ENCODE data around the gene DHX34. TPM values are rescaled to one million over a fixed set of nuclear protein-coding genes. Genes with fewer than 3 reads are reported as not detected.
"Not testable (repeated sequence)": the region's sequence is repeated elsewhere in the genome, so short reads cannot be mapped to it uniquely, and the experiment has no call there.

The DHX34 gene
- 10 to 100 TPM; 23.2 to 24.5 TPM for total RNA-seq
- 7.7 TPM for polyA plus RNA-seq

GRCh38 chr19:47348819-47349795 is at the start of gene DHX34:
DHX34 (plus strand) TSS chr19:47349315; CDS start chr19:47353031, 3,716 bp downstream.
- Mint-ChIP-seq H3K9me3 (no peaks in the 10 kb centered on the region), H3K4me3 (peak within 1 kb of the TSS; percentile 91 to 98 (median 96)), H3K36me3 (peaks cover 0 to 25% (median 7%) of the 10 kb centered on the region in 3 donors), H3K27me3 (peaks cover 0 to 5% of the 10 kb centered on the region in 2 donors), H3K27ac (peak within 1 kb of the TSS; percentile 81 to 98 (median 94)), H3K4me1 (peaks cover 32 to 48% (median 33%) of the 10 kb centered on the region in 3 donors)
- DNase-seq, result peak; percentile 98 to 100 (median 99)
- peaks cover 22% of the 10 kb centered on the region for H3K4me1 ChIP-seq (ENCODE audit: insufficient read depth, low read length)
- H3K36me3 ChIP-seq (ENCODE audit: insufficient read depth, low read length), result peaks cover 16% of the 10 kb centered on the region
- POLR2A ChIA-PET, result interaction anchor here (0.6 to 1.7 kb wide), 6 partner anchors 13 to 236 kb away, joined by 4 to 16 read pairs (median 6); partner anchors contain the start of genes INAFM1 and ZC3H4
- no peaks in the 10 kb centered on the region for H3K27me3 ChIP-seq (ENCODE audit: insufficient read depth, low read length, poor library complexity, severe bottlenecking)
- H3K4me3 ChIP-seq (ENCODE audit: low read length), result peak within 1 kb of the TSS; percentile 92
- CTCF ChIA-PET, result interaction anchor here (0.6 to 2.4 kb wide), 31 partner anchors 8 to 317 kb away, joined by 3 to 20 read pairs (median 4); partner anchors contain the start of genes CCDC9 and INAFM1
- peak within 1 kb of the TSS; percentile 73 for H3K27ac ChIP-seq (ENCODE audit: low read depth, low read length)
- H3K9me3 ChIP-seq (ENCODE audit: low read length), result no peaks in the 10 kb centered on the region

DNA sequence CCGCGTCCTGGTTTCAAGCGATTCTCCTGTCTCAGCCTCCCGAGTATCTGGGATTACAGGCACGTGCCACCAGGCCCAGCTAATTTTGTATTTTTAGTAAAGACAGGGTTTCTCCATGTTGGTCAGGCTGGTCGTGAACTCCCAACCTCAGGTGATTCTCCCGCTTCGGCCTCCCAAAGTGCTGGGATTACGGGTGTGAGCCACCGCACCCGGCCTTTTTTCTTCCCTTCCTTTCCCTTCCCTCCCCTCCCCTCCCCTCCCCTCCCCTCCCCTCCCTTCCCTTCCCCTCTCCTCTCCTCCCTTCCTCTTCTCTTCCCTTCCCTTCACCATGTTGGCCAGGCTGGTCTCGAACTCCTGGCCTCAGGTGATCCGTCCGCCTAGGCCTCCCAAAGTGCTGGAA is 48.2 kb upstream of the DHX34 start:
- CTCF ChIA-PET, result interaction anchor here (0.6 to 11.9 kb wide), 2 partner anchors 44 to 88 kb away, joined by 3 to 89 read pairs; no protein-coding TSS in a partner anchor
- not testable (repeated sequence) for H3K27ac Mint-ChIP-seq

GRCh38 chr19:47302249-47302648 is 46.9 kb upstream of the DHX34 start:
- H3K36me3 Mint-ChIP-seq, result no peaks in the 10 kb centered on the region
- DNase-seq, result no peak
- peaks cover 11 to 17% of the 10 kb centered on the region in 2 donors for H3K27me3 Mint-ChIP-seq
- Histone ChIP-seq H3K27me3 (ENCODE audit: insufficient read depth, low read length, poor library complexity, severe bottlenecking) (peaks cover 2% of the 10 kb centered on the region), H3K9me3 (ENCODE audit: low read length) (no peaks in the 10 kb centered on the region), H3K36me3 (ENCODE audit: insufficient read depth, low read length) (no peaks in the 10 kb centered on the region), H3K4me3 (ENCODE audit: low read length) (no peak overlapping the region), H3K27ac (ENCODE audit: low read depth, low read length) (no peak overlapping the region), H3K4me1 (ENCODE audit: insufficient read depth, low read length) (peaks cover 6% of the 10 kb centered on the region)
- POLR2A ChIA-PET, result no interaction called here
- H3K4me3 Mint-ChIP-seq, result no peak overlapping the region
- CTCF ChIA-PET, result no interaction called here
- H3K9me3 Mint-ChIP-seq, result no peaks in the 10 kb centered on the region
- no peak overlapping the region for H3K27ac Mint-ChIP-seq
- peaks cover 14 to 17% (median 15%) of the 10 kb centered on the region in 3 donors for H3K4me1 Mint-ChIP-seq

More for the DNA sequence above, 48.2 kb upstream of the DHX34 start:
- POLR2A ChIA-PET; H3K36me3 ChIP-seq (ENCODE audit: insufficient read depth, low read length); H3K27me3 Mint-ChIP-seq; H3K4me1 ChIP-seq (ENCODE audit: insufficient read depth, low read length); H3K4me3 Mint-ChIP-seq; H3K27ac ChIP-seq (ENCODE audit: low read depth, low read length); H3K36me3 Mint-ChIP-seq; H3K9me3 Mint-ChIP-seq; H3K9me3 ChIP-seq (ENCODE audit: low read length); DNase-seq; H3K27me3 ChIP-seq (ENCODE audit: insufficient read depth, low read length, poor library complexity, severe bottlenecking); H3K4me3 ChIP-seq (ENCODE audit: low read length): not testable (repeated sequence)
- peaks cover 18 to 25% (median 19%) of the 10 kb centered on the region in 3 donors for H3K4me1 Mint-ChIP-seq

GRCh38 chr19:47303966-47304365 is 45.1 kb upstream of the DHX34 start:
- POLR2A ChIA-PET, result no interaction called here

DNA sequence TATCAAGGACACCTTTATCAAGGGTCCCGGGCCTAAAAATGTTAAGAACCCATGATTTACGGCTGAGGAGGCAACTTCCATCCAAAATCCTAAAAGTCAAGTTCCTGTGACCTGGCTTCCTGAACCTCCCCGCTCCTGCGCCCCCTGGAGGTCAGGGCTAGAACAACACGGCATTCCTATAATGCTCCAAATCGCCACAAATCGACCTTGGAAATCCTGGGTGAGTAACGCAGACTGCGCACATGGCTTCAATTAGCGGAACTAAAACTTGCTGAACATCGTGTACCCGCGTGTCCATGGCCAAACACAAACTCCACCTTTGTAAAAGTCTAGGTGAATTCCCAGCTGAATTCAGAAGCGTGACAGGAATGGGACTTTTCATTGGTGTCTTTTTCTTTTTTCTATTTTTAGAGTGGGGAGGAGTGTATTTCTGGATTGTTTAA is 43.8 kb upstream of the DHX34 start:
- peak overlapping the region in 1 of 7 donors; percentile 29 for H3K4me3 Mint-ChIP-seq
- ChIA-PET CTCF (interaction anchor here (0.9 to 1.5 kb wide), 3 partner anchors 12 to 44 kb away, joined by 3 to 6 read pairs (median 4); partner anchors contain the start of gene DHX34), POLR2A (no interaction called here)
- peaks cover 6% of the 10 kb centered on the region for H3K4me1 ChIP-seq (ENCODE audit: insufficient read depth, low read length)
- H3K36me3 ChIP-seq (ENCODE audit: insufficient read depth, low read length), result no peaks in the 10 kb centered on the region
- H3K27ac ChIP-seq (ENCODE audit: low read depth, low read length), result no peak overlapping the region
- H3K9me3 ChIP-seq (ENCODE audit: low read length), result no peaks in the 10 kb centered on the region
- H3K4me3 ChIP-seq (ENCODE audit: low read length), result no peak overlapping the region
- H3K27ac Mint-ChIP-seq, result peak overlapping the region in 2 of 8 donors; percentile 1 to 92
- H3K36me3 Mint-ChIP-seq, result no peaks in the 10 kb centered on the region
- H3K4me1 Mint-ChIP-seq, result peaks cover 9 to 13% (median 11%) of the 10 kb centered on the region in 3 donors
- DNase-seq, result peak; percentile 32 to 70 (median 51)
- H3K9me3 Mint-ChIP-seq, result no peaks in the 10 kb centered on the region
- peaks cover 2% of the 10 kb centered on the region for H3K27me3 ChIP-seq (ENCODE audit: insufficient read depth, low read length, poor library complexity, severe bottlenecking)
- peaks cover 13 to 21% of the 10 kb centered on the region in 2 donors for H3K27me3 Mint-ChIP-seq

More at GRCh38 chr19:47303966-47304365, 45.1 kb upstream of the DHX34 start:
- Histone ChIP-seq H3K4me1 (ENCODE audit: insufficient read depth, low read length) (peaks cover 6% of the 10 kb centered on the region), H3K27me3 (ENCODE audit: insufficient read depth, low read length, poor library complexity, severe bottlenecking) (peaks cover 2% of the 10 kb centered on the region), H3K9me3 (ENCODE audit: low read length) (no peaks in the 10 kb centered on the region), H3K4me3 (ENCODE audit: low read length) (no peak overlapping the region), H3K36me3 (ENCODE audit: insufficient read depth, low read length) (no peaks in the 10 kb centered on the region), H3K27ac (ENCODE audit: low read depth, low read length) (no peak overlapping the region)
- H3K36me3 Mint-ChIP-seq, result no peaks in the 10 kb centered on the region
- H3K4me1 Mint-ChIP-seq, result peaks cover 14 to 17% (median 15%) of the 10 kb centered on the region in 3 donors
- CTCF ChIA-PET, result interaction anchor here (1.4 kb wide), 1 partner anchor 87 kb away, joined by 3 read pairs; no protein-coding TSS in a partner anchor
- peak overlapping the region in 1 of 7 donors; percentile 13 for H3K4me3 Mint-ChIP-seq
- no peaks in the 10 kb centered on the region for H3K9me3 Mint-ChIP-seq
- no peak overlapping the region for H3K27ac Mint-ChIP-seq
- DNase-seq, result no peak
- H3K27me3 Mint-ChIP-seq, result peaks cover 11 to 21% of the 10 kb centered on the region in 2 donors

- Mint-ChIP-seq H3K27me3 (peaks cover 15 to 25% of the 10 kb centered on the region in 2 donors), H3K4me1 (peaks cover 8 to 11% (median 10%) of the 10 kb centered on the region in 3 donors), H3K9me3 (no peaks in the 10 kb centered on the region), H3K27ac (peak overlapping the region in 1 of 8 donors; percentile 69), H3K36me3 (no peaks in the 10 kb centered on the region), H3K4me3 (no peak overlapping the region)
- ChIA-PET POLR2A (no interaction called here), CTCF (interaction anchor here (0.7 to 1.5 kb wide), 3 partner anchors 29 to 85 kb away, joined by 3 to 6 read pairs (median 3); partner anchors contain the start of gene DHX34)
- peaks cover 2% of the 10 kb centered on the region for H3K27me3 ChIP-seq (ENCODE audit: insufficient read depth, low read length, poor library complexity, severe bottlenecking)
- no peaks in the 10 kb centered on the region for H3K9me3 ChIP-seq (ENCODE audit: low read length)
- no peak for DNase-seq
- H3K4me1 ChIP-seq (ENCODE audit: insufficient read depth, low read length), result peaks cover 6% of the 10 kb centered on the region
- no peak overlapping the region for H3K27ac ChIP-seq (ENCODE audit: low read depth, low read length)
- no peak overlapping the region for H3K4me3 ChIP-seq (ENCODE audit: low read length)
- no peaks in the 10 kb centered on the region for H3K36me3 ChIP-seq (ENCODE audit: insufficient read depth, low read length)
Observed at GRCh38 chr19:47306303-47306702, 42.8 kb upstream of the DHX34 start.

- Mint-ChIP-seq H3K27me3 (peaks cover 12 to 28% of the 10 kb centered on the region in 2 donors), H3K4me1 (peaks cover 6 to 8% (median 7%) of the 10 kb centered on the region in 3 donors), H3K36me3 (no peaks in the 10 kb centered on the region), H3K9me3 (no peaks in the 10 kb centered on the region), H3K4me3 (no peak overlapping the region), H3K27ac (no peak overlapping the region)
- POLR2A ChIA-PET, result no interaction called here
- Histone ChIP-seq H3K27me3 (ENCODE audit: insufficient read depth, low read length, poor library complexity, severe bottlenecking) (peaks cover 2% of the 10 kb centered on the region), H3K36me3 (ENCODE audit: insufficient read depth, low read length) (no peaks in the 10 kb centered on the region), H3K4me3 (ENCODE audit: low read length) (no peak overlapping the region), H3K9me3 (ENCODE audit: low read length) (no peaks in the 10 kb centered on the region), H3K27ac (ENCODE audit: low read depth, low read length) (no peak overlapping the region), H3K4me1 (ENCODE audit: insufficient read depth, low read length) (peaks cover 6% of the 10 kb centered on the region)
- CTCF ChIA-PET, result interaction anchor here (1.1 to 2.2 kb wide), 3 partner anchors 40 to 82 kb away, joined by 3 to 6 read pairs (median 5); partner anchors contain the start of gene DHX34
- DNase-seq, result no peak
Observed at GRCh38 chr19:47309038-47309437, 40.1 kb upstream of the DHX34 start.

Data from CD8-positive, alpha-beta memory T cell (primary cell).